HepG2 (cell line): ENCODE results near the gene MYO18B. TPM values are rescaled to one million over a fixed set of nuclear protein-coding genes. Genes with fewer than 3 reads are reported as not detected.

Experiments used
- ATAC-seq: fragments of 200-7000 bp; cut with Tn5 transposase; 3 replicates; pipeline ENCODE4 v1.9.1; 2020; ENCODE audit warnings: mild to moderate bottlenecking, moderate library complexity
- BruUV-seq: library from RNA; stranded (reverse); fragments of 400-500 nt; replicated peaks from 2 replicates; lab custom pipeline; 2021; lab: Mats Ljungman, UMichigan
- CTCF ChIA-PET: fragments of 300-600 bp; formaldehyde crosslinking; extraction: SDS; loops from one replicate; lab custom pipeline; 2021; ENCODE audit warnings: low total read pairs, inconsistent platforms, low intra/inter-chr PET ratio; lab: Yijun Ruan, JAX
- POLR2A ChIA-PET: fragments of 350-600 bp; sonication (Branson Sonifier 250); formaldehyde crosslinking; loops from one replicate; lab custom pipeline; 2020; ENCODE audit warnings: antibody characterized with exemption, inconsistent platforms; lab: Yijun Ruan, JAX
- DNase-seq: peaks from one replicate; pipeline ENCODE4 v3.0.0-alpha.2; 2015; ENCODE audit warnings: low spot score
- FAIRE-seq: peaks from 3 replicates; lab custom pipeline; 2011; peaks lifted over from hg19 to GRCh38; lab: Jason Lieb, UNC
- H2AFZ ChIP-seq: one replicate; pipeline ENCODE4 v1.6.1; 2011; ENCODE audit warnings: low read length, inconsistent platforms
- H3K27ac ChIP-seq: fragments of 300-600 bp; 3 replicates; pipeline ENCODE4 v1.8.0; 2011; ENCODE audit warnings: mixed run types, mild to moderate bottlenecking, mixed read lengths, low read length, inconsistent platforms; ENCODE audit not compliant: insufficient read depth; ENCODE audit errors: extremely low read length
- H3K27me3 ChIP-seq, 2 experiments: fragments of 200-600 bp in 1 of 2; 2 replicates in 1 of 2; 3 replicates in 1 of 2; pipeline versions ENCODE4 v1.6.0 to v1.8.0; 2011; ENCODE audit warnings: low read length in 2 of 2, mild to moderate bottlenecking in 2 of 2, moderate library complexity in 2 of 2, inconsistent platforms in 1 of 2; ENCODE audit not compliant: insufficient read depth in 2 of 2, control insufficient read depth in 1 of 2
- H3K36me3 ChIP-seq, 2 experiments: fragments of 200-600 bp in 1 of 2; replicated peaks in 1 of 2; 2 replicates in 1 of 2; 3 replicates in 1 of 2; pipeline versions ENCODE4 v1.5.1 to v1.8.0; 2011; ENCODE audit warnings: low read length in 2 of 2, inconsistent platforms in 1 of 2; ENCODE audit not compliant: insufficient read depth in 2 of 2, control insufficient read depth in 1 of 2
- H3K4me1 ChIP-seq: 2 replicates; pipeline ENCODE4 v1.5.1; 2012; ENCODE audit warnings: low read length, inconsistent platforms; ENCODE audit not compliant: insufficient read depth
- H3K4me2 ChIP-seq: 2 replicates; pipeline ENCODE4 v1.6.0; 2011; ENCODE audit warnings: low read depth, low read length, inconsistent platforms
- H3K4me3 ChIP-seq, 3 experiments: fragments of 200-600 bp in 1 of 3; sonication (generic), shearing (Covaris generic) in 1 of 3; replicated peaks in 1 of 3; 2 replicates each; pipeline ENCODE4 v1.5.1; 2011 to 2016; ENCODE audit warnings: low read length in 3 of 3, inconsistent platforms in 2 of 3, low read depth in 2 of 3, mild to moderate bottlenecking in 2 of 3, control low read depth in 1 of 3, mixed read lengths in 1 of 3; ENCODE audit not compliant: insufficient read depth in 1 of 3
- H3K79me2 ChIP-seq: one replicate; pipeline ENCODE4 v1.6.1; 2011; ENCODE audit warnings: low read length, inconsistent platforms; ENCODE audit not compliant: insufficient read depth
- H3K9ac ChIP-seq: 2 replicates; pipeline ENCODE4 v1.6.0; 2011; ENCODE audit warnings: mild to moderate bottlenecking, low read depth, low read length, inconsistent platforms; ENCODE audit not compliant: insufficient read depth
- H3K9me3 ChIP-seq: 2 replicates; pipeline ENCODE4 v1.5.1; 2012; ENCODE audit warnings: mild to moderate bottlenecking, low read length
- H4K20me1 ChIP-seq: 2 replicates; pipeline ENCODE4 v1.6.0; 2011; ENCODE audit warnings: inconsistent platforms, mild to moderate bottlenecking, low read length, moderate library complexity; ENCODE audit not compliant: insufficient read depth
- CCAR2 ChIP-seq: fragments of 200-400 bp; formaldehyde crosslinking; optimal IDR thresholded peaks from 2 replicates; pipeline ENCODE3; 2018; ENCODE audit warnings: low read depth, mild to moderate bottlenecking, low read length, moderate library complexity
- MED13 ChIP-seq: sonication (generic); formaldehyde crosslinking; IDR thresholded peaks from 2 replicates; pipeline ENCODE4 v1.5.0; 2020; ENCODE audit warnings: missing genetic modification reagents
- NKX3-1 ChIP-seq: sonication (generic); formaldehyde crosslinking; IDR thresholded peaks from 2 replicates; pipeline ENCODE4 v1.5.0; 2020; ENCODE audit warnings: missing genetic modification reagents
- U2AF1 ChIP-seq: fragments of 200-400 bp; formaldehyde crosslinking; optimal IDR thresholded peaks from 2 replicates; pipeline ENCODE3; 2017; ENCODE audit warnings: mild to moderate bottlenecking, low read depth, low read length
- ZNF558 ChIP-seq: sonication (generic); formaldehyde crosslinking; IDR thresholded peaks from 2 replicates; pipeline ENCODE4 v1.9.0; 2022; ENCODE audit warnings: mild to moderate bottlenecking, missing genetic modification reagents, borderline replicate concordance
- ZNF720 ChIP-seq: sonication (generic); formaldehyde crosslinking; IDR thresholded peaks from 2 replicates; pipeline ENCODE4 v1.4.0; 2020; ENCODE audit warnings: missing genetic modification reagents
- ZSCAN21 ChIP-seq: sonication (generic); formaldehyde crosslinking; IDR thresholded peaks from 2 replicates; pipeline ENCODE4 v1.8.0; 2022; ENCODE audit warnings: mild to moderate bottlenecking, missing genetic modification reagents, moderate library complexity, borderline replicate concordance
- ZSCAN30 ChIP-seq: sonication (generic); formaldehyde crosslinking; IDR thresholded peaks from 2 replicates; pipeline ENCODE4 v1.5.0; 2020; ENCODE audit warnings: mild to moderate bottlenecking, missing genetic modification reagents
- WGBS: methylation state at CpG from one replicate; pipeline ENCODE4 v1.1.6; 2017; ENCODE audit warnings: low lambda C conversion rate; 5-methylcytosine and 5-hydroxymethylcytosine counted together
- in situ Hi-C: cut with HindIII; loops from 2 replicates; pipeline ENCODE4 v1.10.0; 2017; ENCODE audit warnings: low pct_unique_long_range_greater_than_20kb; ENCODE audit not compliant: extremely low pct_ligation_motif_present
- intact Hi-C: fragments of 100-400 bp; cut with micrococcal nuclease; formaldehyde crosslinking; loops from one replicate; pipeline ENCODE4 v1.10.0; 2022; ENCODE audit not compliant: unreplicated experiment
- polyA plus RNA-seq, 8 experiments: library from polyadenylated mRNA; depleted of rRNA in 3 of 8; stranded (reverse) in 7 of 8; unstranded in 1 of 8; fragments of >200 nt; fragmentation: Illumina TruSeq in 4 of 8; extraction: Trizol in 4 of 8; gene quantifications; 2 replicates each; pipeline versions ENCODE4 v1.2.1 to v1.2.3, GENCODE V29; 2011 to 2016; ENCODE audit warnings: low read depth in 4 of 8, missing spikeins in 1 of 8, mixed read lengths in 1 of 8; ENCODE audit not compliant: insufficient read depth in 1 of 8
- total RNA-seq, 5 experiments: library from RNA; depleted of rRNA; stranded (reverse); fragments of >200 nt; fragmentation: Illumina TruSeq; extraction: Trizol; gene quantifications; 2 replicates each; pipeline ENCODE4 v1.2.3, GENCODE V29; 2016; ENCODE audit warnings: low read depth in 1 of 5
- TF ChIP-seq, protein P1 (sequence below): sonication (generic); formaldehyde crosslinking; IDR thresholded peaks from 2 replicates; pipeline ENCODE4 v1.5.0; 2020; ENCODE audit warnings: mild to moderate bottlenecking, missing genetic modification reagents
- TF ChIP-seq, protein P2 (sequence below): fragments of 450-650 bp; IDR thresholded peaks from 2 replicates; pipeline ENCODE4 v1.6.1; 2017

MYO18B gene
- total and polyA plus RNA-seq, 2 of the 13 experiments (the other 11 are each of a cell fraction or from before 2014, with no cell fraction given): 0.01 TPM; not detected in 1

- no peak overlapping the region for H3K4me3 ChIP-seq
- no peaks in the 10 kb centered on the region for H3K27me3 ChIP-seq
- H2AFZ ChIP-seq: no peak overlapping the region
- no peaks in the 10 kb centered on the region for H3K9me3 ChIP-seq
- no peaks in the 10 kb centered on the region; the same call in 1 of the 2 replicates for H4K20me1 ChIP-seq
- no peaks in the 10 kb centered on the region for H3K4me1 ChIP-seq
- DNase-seq (no peak), ATAC-seq (no peak), FAIRE-seq (no peak)
- no peak overlapping the region for H3K27ac ChIP-seq
- H3K9ac ChIP-seq: no peak overlapping the region
- TF ChIP-seq, protein P1, sequence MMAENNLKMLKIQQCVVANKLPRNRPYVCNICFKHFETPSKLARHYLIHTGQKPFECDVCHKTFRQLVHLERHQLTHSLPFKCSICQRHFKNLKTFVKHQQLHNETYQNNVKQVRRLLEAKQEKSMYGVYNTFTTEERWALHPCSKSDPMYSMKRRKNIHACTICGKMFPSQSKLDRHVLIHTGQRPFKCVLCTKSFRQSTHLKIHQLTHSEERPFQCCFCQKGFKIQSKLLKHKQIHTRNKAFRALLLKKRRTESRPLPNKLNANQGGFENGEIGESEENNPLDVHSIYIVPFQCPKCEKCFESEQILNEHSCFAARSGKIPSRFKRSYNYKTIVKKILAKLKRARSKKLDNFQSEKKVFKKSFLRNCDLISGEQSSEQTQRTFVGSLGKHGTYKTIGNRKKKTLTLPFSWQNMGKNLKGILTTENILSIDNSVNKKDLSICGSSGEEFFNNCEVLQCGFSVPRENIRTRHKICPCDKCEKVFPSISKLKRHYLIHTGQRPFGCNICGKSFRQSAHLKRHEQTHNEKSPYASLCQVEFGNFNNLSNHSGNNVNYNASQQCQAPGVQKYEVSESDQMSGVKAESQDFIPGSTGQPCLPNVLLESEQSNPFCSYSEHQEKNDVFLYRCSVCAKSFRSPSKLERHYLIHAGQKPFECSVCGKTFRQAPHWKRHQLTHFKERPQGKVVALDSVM (CRISPR knock-in tag): no peak
- TF ChIP-seq ZSCAN30 (CRISPR knock-in tag) (no peak), NKX3-1 (no peak), MED13 (CRISPR knock-in tag) (no peak), CCAR2 (no peak), ZNF720 (CRISPR knock-in tag) (no peak), U2AF1 (no peak), ZNF558 (CRISPR knock-in tag) (no peak), ZSCAN21 (CRISPR knock-in tag) (no peak)
- TF ChIP-seq, protein P2, sequence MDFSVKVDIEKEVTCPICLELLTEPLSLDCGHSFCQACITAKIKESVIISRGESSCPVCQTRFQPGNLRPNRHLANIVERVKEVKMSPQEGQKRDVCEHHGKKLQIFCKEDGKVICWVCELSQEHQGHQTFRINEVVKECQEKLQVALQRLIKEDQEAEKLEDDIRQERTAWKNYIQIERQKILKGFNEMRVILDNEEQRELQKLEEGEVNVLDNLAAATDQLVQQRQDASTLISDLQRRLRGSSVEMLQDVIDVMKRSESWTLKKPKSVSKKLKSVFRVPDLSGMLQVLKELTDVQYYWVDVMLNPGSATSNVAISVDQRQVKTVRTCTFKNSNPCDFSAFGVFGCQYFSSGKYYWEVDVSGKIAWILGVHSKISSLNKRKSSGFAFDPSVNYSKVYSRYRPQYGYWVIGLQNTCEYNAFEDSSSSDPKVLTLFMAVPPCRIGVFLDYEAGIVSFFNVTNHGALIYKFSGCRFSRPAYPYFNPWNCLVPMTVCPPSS: no peak
- H3K4me2 ChIP-seq: no peak overlapping the region
- 90% methylated on average over 13 of the region's 13 CpGs for WGBS
- BruUV-seq: no TSS peak
- ChIA-PET CTCF (interaction anchor here (0.6 to 3.0 kb wide), 4 partner anchors 68 to 239 kb away, joined by 3 to 13 read pairs (median 6); no protein-coding TSS in a partner anchor), POLR2A (no interaction called here)
- in situ Hi-C loops: loop anchor here (5.0 kb wide), 1 partner anchor 239 kb away; no protein-coding TSS in a partner anchor
- intact Hi-C loops: loop anchor here (5.0 kb wide), 1 partner anchor 71 kb away; no protein-coding TSS in a partner anchor
- H3K79me2 ChIP-seq: no peaks in the 10 kb centered on the region
- H3K36me3 ChIP-seq: peaks cover 4 to 12% of the 10 kb centered on the region in 2 experiments; a peak in 3 of 5 replicates
Observed at GRCh38 chr22:25701056-25701780, 40.8 kb upstream of the MYO18B start.
